CD4-positive, alpha-beta T cell treated with Interleukin-15 for 1 hour (primary cell): ENCODE results near the gene TMEM214.
A peak's percentile ranks its signal among the peaks of the same experiment; 100 is the strongest.

Experiments
- DNase-seq: peaks from one replicate; pipeline ENCODE4 v3.0.0-alpha.2; 2020

TMEM214 gene, protein sequence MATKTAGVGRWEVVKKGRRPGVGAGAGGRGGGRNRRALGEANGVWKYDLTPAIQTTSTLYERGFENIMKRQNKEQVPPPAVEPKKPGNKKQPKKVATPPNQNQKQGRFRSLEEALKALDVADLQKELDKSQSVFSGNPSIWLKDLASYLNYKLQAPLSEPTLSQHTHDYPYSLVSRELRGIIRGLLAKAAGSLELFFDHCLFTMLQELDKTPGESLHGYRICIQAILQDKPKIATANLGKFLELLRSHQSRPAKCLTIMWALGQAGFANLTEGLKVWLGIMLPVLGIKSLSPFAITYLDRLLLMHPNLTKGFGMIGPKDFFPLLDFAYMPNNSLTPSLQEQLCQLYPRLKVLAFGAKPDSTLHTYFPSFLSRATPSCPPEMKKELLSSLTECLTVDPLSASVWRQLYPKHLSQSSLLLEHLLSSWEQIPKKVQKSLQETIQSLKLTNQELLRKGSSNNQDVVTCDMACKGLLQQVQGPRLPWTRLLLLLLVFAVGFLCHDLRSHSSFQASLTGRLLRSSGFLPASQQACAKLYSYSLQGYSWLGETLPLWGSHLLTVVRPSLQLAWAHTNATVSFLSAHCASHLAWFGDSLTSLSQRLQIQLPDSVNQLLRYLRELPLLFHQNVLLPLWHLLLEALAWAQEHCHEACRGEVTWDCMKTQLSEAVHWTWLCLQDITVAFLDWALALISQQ

DNA sequence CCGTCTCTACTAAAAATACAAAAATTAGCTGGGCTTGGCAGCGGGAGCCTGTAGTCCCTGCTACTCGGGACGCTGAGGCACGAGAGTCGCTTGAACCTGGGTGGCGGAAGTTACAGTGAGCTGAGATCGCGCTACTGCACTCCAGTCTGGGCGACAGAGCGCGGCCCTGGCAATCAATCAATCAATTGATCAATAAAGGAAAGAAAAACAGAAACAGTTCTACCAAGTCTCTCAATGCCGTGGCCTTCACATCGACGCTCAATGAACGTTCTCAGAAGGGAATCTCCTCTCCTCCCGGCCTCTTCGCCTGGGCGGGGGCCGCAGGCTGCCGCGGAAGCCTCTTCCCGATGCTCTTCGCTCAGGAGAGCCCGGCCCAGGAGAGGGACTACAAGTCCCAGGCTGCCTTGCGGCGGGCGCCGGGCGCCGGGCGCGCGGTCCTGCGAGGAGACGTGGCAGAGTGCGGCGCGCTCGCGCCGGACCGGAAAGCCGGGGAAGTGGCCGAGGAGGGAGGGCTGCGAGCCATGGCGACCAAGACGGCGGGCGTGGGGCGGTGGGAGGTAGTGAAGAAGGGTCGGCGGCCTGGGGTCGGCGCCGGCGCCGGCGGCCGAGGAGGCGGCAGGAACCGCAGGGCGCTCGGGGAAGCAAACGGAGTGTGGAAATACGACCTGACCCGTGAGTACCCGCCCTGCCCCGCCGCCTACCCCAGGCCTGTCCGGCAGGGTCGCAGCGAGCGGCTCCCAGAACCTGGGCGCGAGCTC lies at the start of gene TMEM214:
TMEM214 (plus strand) TSS at position 471 of the 758 bp plus-strand sequence; CDS start at position 522, 51 bp downstream.
- DNase-seq, result peak; percentile 77

- DNase-seq, result no peak
These were observed 49.0 kb upstream of the TMEM214 start for GRCh38 chr2:26983746-26984145.

GRCh38 chr2:26985807-26986206 lies 47.0 kb upstream of the TMEM214 start:
- no peak for DNase-seq

- DNase-seq, result no peak
These were observed 46.2 kb upstream of the TMEM214 start for GRCh38 chr2:26986576-26986975.

DNA sequence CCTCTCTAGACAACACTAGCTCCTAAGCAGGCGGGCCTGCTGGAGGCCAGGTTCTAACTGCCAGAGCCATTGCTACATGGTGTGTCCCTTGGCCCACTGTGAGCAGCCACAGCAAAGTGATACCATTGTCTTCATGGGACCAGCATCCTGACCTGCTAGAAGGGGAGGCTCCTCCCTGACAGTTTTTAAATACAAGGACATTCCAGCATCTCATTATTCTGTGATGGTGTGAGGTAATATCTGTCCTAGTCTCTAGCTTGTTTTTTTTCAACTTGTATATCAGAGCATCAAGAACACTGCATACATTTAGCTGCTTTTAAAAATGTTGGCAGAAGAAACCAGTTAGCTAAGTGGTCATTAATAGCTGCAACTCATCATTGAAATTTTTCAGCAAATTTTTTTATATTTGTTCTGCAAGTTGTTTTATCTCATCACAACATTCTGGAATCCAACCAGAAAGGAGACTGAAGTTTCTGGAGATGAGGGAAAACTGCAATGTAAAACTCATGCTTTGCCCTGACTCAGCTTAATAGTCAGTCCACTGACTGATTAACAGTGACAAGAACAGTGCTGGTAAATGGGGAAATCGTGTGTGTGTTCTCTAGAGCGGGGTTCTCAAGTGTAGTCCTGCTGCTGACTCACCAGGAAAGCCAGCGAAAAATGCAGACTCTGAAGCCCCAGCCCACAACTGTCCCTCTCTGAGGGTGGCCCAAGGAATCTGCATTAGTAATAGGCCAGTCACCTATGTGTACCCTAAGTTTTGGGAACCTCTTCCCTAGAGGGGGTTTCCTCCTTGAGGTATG lies 44.5 kb upstream of the TMEM214 start:
- DNase-seq, result no peak

GRCh38 chr2:26989156-26989555 lies 43.6 kb upstream of the TMEM214 start:
- DNase-seq, result no peak

- no peak for DNase-seq
These were observed 41.0 kb upstream of the TMEM214 start for GRCh38 chr2:26991717-26992116.

DNA sequence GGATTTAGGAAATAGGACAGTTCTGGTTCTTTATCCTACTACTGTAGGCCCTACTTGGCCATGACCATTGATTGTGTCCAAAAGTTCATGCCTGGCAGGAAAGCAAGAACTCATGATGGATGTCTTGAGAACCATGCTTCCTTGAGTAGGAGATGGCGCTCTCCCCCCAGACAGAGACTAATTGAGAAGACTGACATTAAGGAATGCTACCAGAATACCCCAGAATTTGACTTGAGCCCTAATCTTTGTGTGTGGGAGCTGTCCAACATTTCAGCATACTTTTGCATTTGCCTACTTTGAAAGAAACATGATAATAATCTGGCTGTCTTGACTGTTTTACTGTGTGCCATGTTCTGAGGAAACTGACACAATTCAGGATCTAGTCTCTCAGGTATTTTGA lies 39.0 kb upstream of the TMEM214 start:
- DNase-seq, result no peak

- no peak for DNase-seq
These were observed 37.8 kb upstream of the TMEM214 start for GRCh38 chr2:26994983-26995382.

- no peak for DNase-seq
These were observed 35.4 kb upstream of the TMEM214 start for GRCh38 chr2:26997394-26997793.

- DNase-seq, result no peak
These were observed 34.4 kb upstream of the TMEM214 start for GRCh38 chr2:26998323-26998722.

- no peak for DNase-seq
These were observed 32.5 kb upstream of the TMEM214 start for GRCh38 chr2:27000228-27000627.

DNA sequence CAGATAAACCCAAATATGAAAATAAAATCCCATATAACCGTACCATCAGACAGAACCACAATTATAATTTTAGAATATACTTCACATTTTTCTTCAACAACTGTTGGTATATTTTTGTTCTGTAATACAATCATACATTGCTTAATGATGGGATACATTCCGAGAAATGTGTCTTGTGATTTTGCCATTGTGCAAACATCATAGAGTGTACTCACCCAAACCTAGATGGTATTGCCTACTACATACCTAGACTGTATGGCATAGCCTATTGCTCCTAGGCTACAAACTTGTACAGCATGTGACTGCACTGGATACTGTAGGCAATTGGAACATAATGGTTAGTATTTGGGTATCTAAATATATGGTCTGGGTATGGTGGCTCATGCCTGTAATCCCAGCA lies 31.8 kb upstream of the TMEM214 start:
- DNase-seq, result no peak

GRCh38 chr2:27001950-27002349 lies 30.8 kb upstream of the TMEM214 start:
- DNase-seq, result no peak

- no peak for DNase-seq
These were observed 29.8 kb upstream of the TMEM214 start for GRCh38 chr2:27003007-27003406.

DNA sequence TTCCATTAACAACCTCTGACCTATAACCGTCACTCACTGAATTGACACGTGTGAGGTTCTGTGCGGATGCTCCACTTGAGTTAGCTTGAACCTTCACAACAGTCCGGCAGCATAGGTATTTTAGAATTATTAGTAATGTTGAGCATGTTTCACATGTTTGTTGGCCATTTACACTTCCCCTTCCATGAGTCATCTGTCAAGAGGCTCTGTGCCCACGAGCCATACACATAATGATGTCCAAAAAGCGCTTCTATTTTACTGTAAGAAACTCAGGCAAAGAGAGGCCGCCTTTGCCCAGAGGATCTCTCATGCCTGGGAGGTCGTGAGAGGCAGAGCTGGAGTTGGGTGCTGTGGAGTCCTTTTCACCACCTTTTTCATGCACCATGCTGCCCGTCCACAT lies 28.9 kb upstream of the TMEM214 start:
- DNase-seq, result no peak

- DNase-seq, result no peak
These were observed 26.0 kb upstream of the TMEM214 start for GRCh38 chr2:27006602-27007415.

DNA sequence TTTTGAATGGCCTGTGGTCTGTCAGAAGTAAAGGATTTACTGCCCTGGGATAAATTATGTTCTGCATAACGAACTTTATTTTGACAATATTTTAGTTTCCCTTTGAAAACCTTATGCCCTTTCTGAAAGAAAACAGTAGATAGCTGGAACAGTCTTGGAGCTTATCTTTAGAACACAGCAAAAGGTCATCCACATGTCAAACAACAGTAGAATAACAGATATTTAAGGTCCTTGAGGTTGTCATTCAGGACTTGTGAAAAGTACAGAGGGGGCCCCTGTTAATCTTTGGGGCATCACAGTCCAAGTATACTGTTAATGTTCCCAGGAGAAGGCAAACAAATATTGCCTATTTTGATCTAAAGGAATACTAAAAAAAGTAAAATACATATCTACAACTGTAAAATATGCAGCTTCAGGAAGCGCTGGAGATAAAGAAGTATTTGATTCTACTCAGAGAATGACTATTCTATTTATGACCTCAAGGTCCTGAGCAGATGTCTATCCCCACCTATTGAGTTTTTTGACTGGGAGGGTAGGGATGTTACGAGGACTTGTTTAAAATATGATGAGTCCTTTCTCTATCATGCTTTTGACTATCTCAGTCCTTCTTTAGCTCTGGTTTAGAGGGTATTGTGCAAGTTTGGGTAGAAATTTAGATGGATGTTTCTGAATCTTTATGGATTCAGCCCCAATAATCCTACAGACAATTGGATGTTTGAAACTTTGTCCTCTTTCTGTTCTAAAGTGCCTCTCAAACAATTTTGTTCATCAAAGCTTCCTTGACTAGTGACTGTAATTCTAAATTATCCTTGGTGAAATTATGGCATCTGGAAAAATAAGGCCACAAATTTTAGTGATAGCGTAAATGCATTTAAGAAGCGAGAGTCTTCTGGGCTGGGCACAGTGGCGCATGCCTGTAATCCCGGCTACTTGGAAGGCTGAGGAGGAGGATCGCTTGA lies 25.1 kb upstream of the TMEM214 start:
- DNase-seq, result no peak

DNA sequence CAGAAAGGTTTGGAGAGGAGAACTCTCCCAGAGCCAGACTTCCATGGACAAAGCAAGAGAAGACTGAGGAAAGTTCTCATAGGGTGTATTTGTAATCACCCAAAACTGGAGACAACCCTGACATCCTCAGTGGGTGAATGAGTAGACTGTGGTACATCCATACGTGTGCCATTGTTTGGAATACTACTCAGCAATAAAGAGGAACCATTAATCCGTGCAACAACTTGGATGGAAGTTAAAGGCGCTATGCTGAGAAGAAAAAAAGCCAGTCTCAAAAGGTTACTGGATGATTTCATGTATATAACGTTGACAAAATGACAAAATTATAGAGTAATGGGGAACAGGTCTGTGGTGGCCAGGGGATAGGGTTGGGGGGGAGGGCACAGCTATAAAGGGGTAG lies 24.1 kb upstream of the TMEM214 start:
- no peak for DNase-seq

DNA sequence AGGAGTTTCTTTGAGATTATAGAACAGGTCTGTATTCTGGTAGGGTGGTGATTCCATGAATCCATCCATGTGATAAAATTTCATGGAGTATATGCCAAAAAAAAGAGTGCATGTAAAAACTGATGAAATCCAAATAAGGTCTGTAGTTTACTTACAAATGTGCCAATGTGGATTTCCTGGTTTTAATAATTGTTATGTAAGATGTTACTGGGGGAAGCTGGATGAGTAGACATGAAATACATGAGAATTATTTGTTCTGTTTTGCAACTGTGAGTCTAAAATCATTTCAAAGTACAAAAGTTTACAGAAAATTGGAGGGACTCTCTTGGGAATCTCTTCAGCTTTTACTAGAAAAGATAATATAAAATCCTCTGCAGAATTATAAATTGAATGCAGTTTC lies 23.7 kb upstream of the TMEM214 start:
- DNase-seq, result no peak

- no peak for DNase-seq
These were observed 23.0 kb upstream of the TMEM214 start for GRCh38 chr2:27009716-27010115.
